NT2/D1 (cell line): ENCODE results near the gene NUPR2.
"Not testable (repeated sequence)": the region's sequence is repeated elsewhere in the genome, so short reads cannot be mapped to it uniquely, and the experiment has no call there.

Experiments
- YY1 ChIP-seq: IDR thresholded peaks from 2 replicates; pipeline ENCODE4 v1.6.1; 2011; ENCODE audit not compliant: insufficient read length, insufficient read depth
- ZNF274 ChIP-seq: IDR thresholded peaks from 2 replicates; pipeline ENCODE4 v1.6.1; 2011; ENCODE audit warnings: mild to moderate bottlenecking, low read depth, low read length

GRCh38 chr7:56098187-56099008, 17.8 kb downstream of the NUPR2 start:
- TF ChIP-seq YY1, ZNF274: not testable (repeated sequence)
